Neuronal stem cell (in vitro differentiated cells): ENCODE data around the gene PARD3B.

Experiments
- DNase-seq: peaks from one replicate; pipeline ENCODE4 v3.0.0-alpha.2; 2013; ENCODE audit warnings: low spot score
- H2AFZ ChIP-seq: one replicate; pipeline ENCODE4 v1.6.1; 2013; ENCODE audit warnings: mild to moderate bottlenecking, low read length, inconsistent platforms
- H2AK5ac ChIP-seq: 2 replicates; pipeline ENCODE4 v1.6.1; 2013; ENCODE audit warnings: low read depth, mild to moderate bottlenecking, inconsistent platforms, low read length, moderate library complexity, mixed read lengths
- H2BK120ac ChIP-seq: 2 replicates; pipeline ENCODE4 v1.6.1; 2013; ENCODE audit warnings: low read depth, mild to moderate bottlenecking, inconsistent platforms, low read length, moderate library complexity, mixed read lengths
- H2BK12ac ChIP-seq: one replicate; pipeline ENCODE4 v1.6.1; 2013; ENCODE audit warnings: low read length, inconsistent platforms
- H2BK15ac ChIP-seq: 2 replicates; pipeline ENCODE4 v1.6.1; 2013; ENCODE audit warnings: mild to moderate bottlenecking, low read length, inconsistent platforms, mixed read lengths
- H2BK5ac ChIP-seq: one replicate; pipeline ENCODE4 v1.6.1; 2013; ENCODE audit warnings: inconsistent platforms, mild to moderate bottlenecking, low read length, moderate library complexity
- H3K14ac ChIP-seq: one replicate; pipeline ENCODE4 v1.6.1; 2013; ENCODE audit warnings: low read length, inconsistent platforms
- H3K18ac ChIP-seq: 2 replicates; pipeline ENCODE4 v1.6.1; 2013; ENCODE audit warnings: low read length, inconsistent platforms
- H3K23ac ChIP-seq: 2 replicates; pipeline ENCODE4 v1.6.1; 2013; ENCODE audit warnings: low read depth, mild to moderate bottlenecking, mixed read lengths, low read length, inconsistent platforms; ENCODE audit not compliant: poor library complexity
- H3K27ac ChIP-seq: replicated peaks from 3 replicates; pipeline ENCODE4 v1.5.1; 2013; ENCODE audit warnings: low read length, inconsistent platforms
- H3K27me3 ChIP-seq, 3 experiments: 2 replicates each; pipeline ENCODE4 v1.6.1; 2013; ENCODE audit warnings: low read length in 3 of 3, mild to moderate bottlenecking in 2 of 3, inconsistent platforms in 1 of 3, low read depth in 1 of 3, mixed read lengths in 1 of 3, moderate library complexity in 1 of 3; ENCODE audit not compliant: control insufficient read depth in 3 of 3, insufficient read depth in 3 of 3
- H3K36me3 ChIP-seq, 2 donors: replicated peaks in 1 of 2; 2 replicates each; pipeline ENCODE4 v1.6.1; 2013; ENCODE audit warnings: low read length in 2 of 2; ENCODE audit not compliant: control insufficient read depth in 2 of 2, insufficient read depth in 2 of 2
- H3K4ac ChIP-seq: 2 replicates; pipeline ENCODE4 v1.6.1; 2013; ENCODE audit warnings: inconsistent platforms, mild to moderate bottlenecking, low read length, moderate library complexity
- H3K4me1 ChIP-seq, 2 donors: 1 replicate in 1 of 2; 2 replicates in 1 of 2; pipeline ENCODE4 v1.6.1; 2013; ENCODE audit warnings: low read length in 2 of 2, low read depth in 1 of 2; ENCODE audit not compliant: control insufficient read depth in 2 of 2, insufficient read depth in 1 of 2
- H3K4me2 ChIP-seq: one replicate; pipeline ENCODE4 v1.6.1; 2013; ENCODE audit warnings: mild to moderate bottlenecking, low read length, inconsistent platforms; ENCODE audit not compliant: insufficient read depth, poor library complexity, severe bottlenecking
- H3K4me3 ChIP-seq, 2 donors: 2 replicates each; pipeline ENCODE4 v1.5.1; 2013; ENCODE audit warnings: low read length in 2 of 2, mild to moderate bottlenecking in 2 of 2, inconsistent platforms in 1 of 2, moderate library complexity in 1 of 2
- H3K79me1 ChIP-seq: one replicate; pipeline ENCODE4 v1.6.1; 2013; ENCODE audit warnings: low read depth, mild to moderate bottlenecking, inconsistent platforms, low read length, moderate library complexity
- H3K9ac ChIP-seq: one replicate; pipeline ENCODE4 v1.6.1; 2013; ENCODE audit warnings: mild to moderate bottlenecking, low read depth, low read length, inconsistent platforms; ENCODE audit not compliant: poor library complexity
- H3K9me3 ChIP-seq, 2 donors: replicated peaks in 1 of 2; 2 replicates each; pipeline versions ENCODE3 to v1.6.1; 2013; ENCODE audit warnings: low read length in 2 of 2, mild to moderate bottlenecking in 2 of 2, inconsistent platforms in 1 of 2, low read depth in 1 of 2, mixed read lengths in 1 of 2, moderate library complexity in 1 of 2; ENCODE audit not compliant: control insufficient read depth in 2 of 2, insufficient read depth in 1 of 2
- H4K8ac ChIP-seq: one replicate; pipeline ENCODE4 v1.6.1; 2013; ENCODE audit warnings: low read depth, mild to moderate bottlenecking, inconsistent platforms, low read length, moderate library complexity
- H4K91ac ChIP-seq: one replicate; pipeline ENCODE4 v1.6.1; 2013; ENCODE audit warnings: low read length, low read depth, mild to moderate bottlenecking, inconsistent platforms; ENCODE audit not compliant: poor library complexity
- WGBS, 2 donors: extraction: QIAGEN DNeasy Blood & Tissue Kit; methylation state at CpG; one replicate each; pipeline ENCODE4 v1.1.7; 2013; ENCODE audit warnings: missing lambda C conversion rate in 2 of 2, mixed read lengths in 1 of 2; ENCODE audit not compliant: insufficient read length in 2 of 2, insufficient replicate concordance in 1 of 2; ENCODE audit errors: extremely low coverage in 2 of 2; 5-methylcytosine and 5-hydroxymethylcytosine counted together

The PARD3B gene

DNA sequence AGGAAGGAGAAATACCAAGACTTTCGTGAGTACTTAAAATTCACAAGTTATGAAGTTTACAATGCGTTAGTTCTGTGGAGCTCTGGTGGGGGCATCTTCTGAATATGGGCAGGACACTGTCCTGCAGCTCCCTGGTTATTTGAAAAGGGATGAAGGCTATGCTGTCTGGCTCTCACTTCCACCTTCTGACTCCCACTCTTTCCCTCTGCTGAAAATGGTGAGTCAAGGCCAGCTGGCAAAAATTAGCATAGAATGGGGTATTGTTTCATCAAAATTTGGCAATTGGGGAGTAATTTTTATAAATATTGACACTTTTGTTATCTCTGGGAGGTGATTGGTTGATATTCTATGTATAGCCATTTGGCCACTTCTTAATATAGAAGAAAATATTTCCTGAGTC is 177.4 kb downstream of the PARD3B start:
- Histone ChIP-seq H2AFZ (no peak overlapping the region), H2BK5ac (no peak overlapping the region), H3K36me3 (no peaks in the 10 kb centered on the region), H2BK12ac (no peak overlapping the region), H3K4me1 (peaks cover 0 to 4% of the 10 kb centered on the region in 2 donors), H3K23ac (no peak overlapping the region), H3K14ac (no peak overlapping the region), H3K9me3 (no peaks in the 10 kb centered on the region), H3K27me3 (no peaks in the 10 kb centered on the region), H3K4me2 (no peak overlapping the region), H2AK5ac (no peak overlapping the region), H4K91ac (no peak overlapping the region), H3K9ac (no peak overlapping the region), H3K4ac (no peak overlapping the region), H3K18ac (no peak overlapping the region), H3K4me3 (no peak overlapping the region), H2BK120ac (no peak overlapping the region), H3K79me1 (no peaks in the 10 kb centered on the region), H4K8ac (no peak overlapping the region), H3K27ac (no peak overlapping the region), H2BK15ac (no peak overlapping the region)
- DNase-seq, result no peak
- WGBS, 2 donors, result no CpG with 5 or more reads among the region's 2 CpGs

DNA sequence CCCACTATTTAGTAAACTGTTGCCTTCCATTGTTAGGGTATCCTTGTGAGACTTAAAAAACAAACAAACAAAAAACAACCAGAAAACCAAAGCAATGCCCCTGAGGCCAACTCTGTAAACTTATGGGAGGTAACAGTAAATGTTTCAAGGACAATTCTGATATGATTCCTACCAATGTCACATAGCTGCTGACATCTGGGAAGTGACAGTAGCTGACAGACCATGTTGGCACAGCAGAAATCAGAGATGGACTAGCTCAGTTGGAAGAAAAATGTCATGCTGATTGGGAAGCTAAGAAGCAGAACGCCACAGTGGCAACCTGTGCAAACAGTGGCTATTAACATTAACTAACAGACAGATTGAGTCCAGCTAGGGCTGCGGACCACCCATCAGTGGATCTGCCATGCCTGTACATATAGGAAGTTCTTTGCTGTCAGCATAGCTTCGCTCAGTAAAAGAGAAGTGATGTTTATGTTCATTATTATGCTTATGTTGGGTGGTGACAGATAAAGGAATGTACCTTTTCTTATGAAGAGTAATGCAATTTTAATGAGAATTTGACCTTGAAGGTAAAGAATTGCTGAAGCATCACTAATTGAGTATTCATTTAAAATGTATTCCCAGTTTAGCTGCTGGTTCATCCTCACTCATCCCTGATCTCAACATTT is 180.6 kb downstream of the PARD3B start:
- Histone ChIP-seq H3K14ac (no peak overlapping the region), H3K27ac (no peak overlapping the region), H2BK5ac (no peak overlapping the region), H2BK12ac (no peak overlapping the region), H3K4me2 (no peak overlapping the region), H2BK15ac (no peak overlapping the region), H4K8ac (no peak overlapping the region), H3K36me3 (no peaks in the 10 kb centered on the region), H3K18ac (no peak overlapping the region), H3K27me3 (no peaks in the 10 kb centered on the region), H3K9me3 (no peaks in the 10 kb centered on the region), H3K4me3 (no peak overlapping the region), H2AK5ac (no peak overlapping the region), H4K91ac (no peak overlapping the region), H3K4me1 (peaks cover 0 to 7% of the 10 kb centered on the region in 2 donors), H3K79me1 (no peaks in the 10 kb centered on the region), H3K4ac (no peak overlapping the region), H2BK120ac (no peak overlapping the region), H3K23ac (no peak overlapping the region), H3K9ac (no peak overlapping the region), H2AFZ (no peak overlapping the region)
- DNase-seq, result no peak
- no CpG with 5 or more reads among the region's 3 CpGs for WGBS, 2 donors

DNA sequence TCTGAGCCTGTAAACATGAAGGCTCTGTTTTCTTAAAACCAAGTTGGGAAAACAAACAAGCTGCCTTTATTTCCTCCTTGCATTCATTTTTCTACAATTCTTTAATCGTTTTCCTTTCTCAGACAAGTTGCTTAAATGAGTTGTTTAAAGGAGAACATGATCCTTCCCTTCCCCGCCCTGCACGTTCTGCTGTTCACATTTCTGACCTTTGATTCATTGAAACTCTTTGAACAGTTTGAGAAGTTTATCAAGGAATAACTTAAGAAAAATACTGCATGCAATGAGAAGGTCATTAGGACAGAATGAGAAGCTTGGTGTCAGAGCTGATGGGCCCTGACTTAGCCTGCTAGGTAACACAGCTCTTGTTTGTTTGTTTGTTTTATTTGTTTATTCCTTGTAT is 181.6 kb downstream of the PARD3B start:
- Histone ChIP-seq H4K91ac (no peak overlapping the region), H2BK15ac (no peak overlapping the region), H3K4me1 (peaks cover 0 to 7% of the 10 kb centered on the region in 2 donors), H3K23ac (no peak overlapping the region), H2BK120ac (no peak overlapping the region), H3K14ac (no peak overlapping the region), H3K4me2 (no peak overlapping the region), H3K9ac (no peak overlapping the region), H3K27me3 (no peaks in the 10 kb centered on the region), H2AK5ac (no peak overlapping the region), H4K8ac (no peak overlapping the region), H3K36me3 (no peaks in the 10 kb centered on the region), H2BK5ac (no peak overlapping the region), H3K27ac (no peak overlapping the region), H2BK12ac (no peak overlapping the region), H3K79me1 (no peaks in the 10 kb centered on the region), H2AFZ (no peak overlapping the region), H3K9me3 (no peaks in the 10 kb centered on the region), H3K4me3 (no peak overlapping the region), H3K4ac (no peak overlapping the region), H3K18ac (no peak overlapping the region)
- WGBS, 2 donors, result no CpG with 5 or more reads among the region's 3 CpGs
- no peak for DNase-seq

DNA sequence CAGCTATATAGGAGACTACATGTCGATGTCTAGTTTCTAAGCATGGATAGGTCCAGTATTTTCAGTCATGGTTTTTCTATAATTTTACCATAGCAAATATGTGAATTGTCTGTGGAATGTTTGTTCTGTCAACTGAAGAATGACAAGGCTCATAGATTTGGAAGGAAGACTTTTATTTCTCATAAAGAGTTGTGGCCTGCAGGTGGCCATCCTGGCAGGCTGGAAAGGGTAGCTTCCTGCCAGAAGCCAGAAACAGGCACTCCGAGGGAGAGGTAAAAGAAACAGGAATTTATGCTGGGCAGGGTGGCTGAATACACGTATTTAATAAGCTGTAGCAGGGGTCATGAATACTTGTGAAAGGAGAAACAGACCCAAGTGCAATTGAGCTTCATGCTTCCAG is 182.1 kb downstream of the PARD3B start:
- no peaks in the 10 kb centered on the region for H3K79me1 ChIP-seq
- peaks cover 0 to 7% of the 10 kb centered on the region in 2 donors for H3K4me1 ChIP-seq
- H3K18ac ChIP-seq, result no peak overlapping the region
- no peak overlapping the region for H2AFZ ChIP-seq
- no peaks in the 10 kb centered on the region for H3K9me3 ChIP-seq
- no peak overlapping the region for H2BK15ac ChIP-seq
- H4K8ac ChIP-seq, result no peak overlapping the region
- H2AK5ac ChIP-seq, result no peak overlapping the region
- H2BK5ac ChIP-seq, result no peak overlapping the region
- H2BK12ac ChIP-seq, result no peak overlapping the region
- no peak overlapping the region for H3K4me3 ChIP-seq
- no peak overlapping the region for H2BK120ac ChIP-seq
- no CpG with 5 or more reads among the region's 3 CpGs for WGBS, 2 donors
- no peak overlapping the region for H3K27ac ChIP-seq
- no peaks in the 10 kb centered on the region for H3K36me3 ChIP-seq
- H3K14ac ChIP-seq, result no peak overlapping the region
- DNase-seq, result no peak
- no peaks in the 10 kb centered on the region for H3K27me3 ChIP-seq
- no peak overlapping the region for H3K4ac ChIP-seq
- H3K9ac ChIP-seq, result no peak overlapping the region
- no peak overlapping the region for H3K4me2 ChIP-seq
- no peak overlapping the region for H3K23ac ChIP-seq
- H4K91ac ChIP-seq, result no peak overlapping the region
